Hippocampal formation (tissue), 2 donors: ENCODE results near the gene EXOC8.

Experiments
- DNase-seq, 2 donors: peaks; one replicate each; lab custom pipeline; 2025; lab: John Stamatoyannopoulos, UW

Gene EXOC8, protein sequence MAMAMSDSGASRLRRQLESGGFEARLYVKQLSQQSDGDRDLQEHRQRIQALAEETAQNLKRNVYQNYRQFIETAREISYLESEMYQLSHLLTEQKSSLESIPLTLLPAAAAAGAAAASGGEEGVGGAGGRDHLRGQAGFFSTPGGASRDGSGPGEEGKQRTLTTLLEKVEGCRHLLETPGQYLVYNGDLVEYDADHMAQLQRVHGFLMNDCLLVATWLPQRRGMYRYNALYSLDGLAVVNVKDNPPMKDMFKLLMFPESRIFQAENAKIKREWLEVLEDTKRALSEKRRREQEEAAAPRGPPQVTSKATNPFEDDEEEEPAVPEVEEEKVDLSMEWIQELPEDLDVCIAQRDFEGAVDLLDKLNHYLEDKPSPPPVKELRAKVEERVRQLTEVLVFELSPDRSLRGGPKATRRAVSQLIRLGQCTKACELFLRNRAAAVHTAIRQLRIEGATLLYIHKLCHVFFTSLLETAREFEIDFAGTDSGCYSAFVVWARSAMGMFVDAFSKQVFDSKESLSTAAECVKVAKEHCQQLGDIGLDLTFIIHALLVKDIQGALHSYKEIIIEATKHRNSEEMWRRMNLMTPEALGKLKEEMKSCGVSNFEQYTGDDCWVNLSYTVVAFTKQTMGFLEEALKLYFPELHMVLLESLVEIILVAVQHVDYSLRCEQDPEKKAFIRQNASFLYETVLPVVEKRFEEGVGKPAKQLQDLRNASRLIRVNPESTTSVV

DNA sequence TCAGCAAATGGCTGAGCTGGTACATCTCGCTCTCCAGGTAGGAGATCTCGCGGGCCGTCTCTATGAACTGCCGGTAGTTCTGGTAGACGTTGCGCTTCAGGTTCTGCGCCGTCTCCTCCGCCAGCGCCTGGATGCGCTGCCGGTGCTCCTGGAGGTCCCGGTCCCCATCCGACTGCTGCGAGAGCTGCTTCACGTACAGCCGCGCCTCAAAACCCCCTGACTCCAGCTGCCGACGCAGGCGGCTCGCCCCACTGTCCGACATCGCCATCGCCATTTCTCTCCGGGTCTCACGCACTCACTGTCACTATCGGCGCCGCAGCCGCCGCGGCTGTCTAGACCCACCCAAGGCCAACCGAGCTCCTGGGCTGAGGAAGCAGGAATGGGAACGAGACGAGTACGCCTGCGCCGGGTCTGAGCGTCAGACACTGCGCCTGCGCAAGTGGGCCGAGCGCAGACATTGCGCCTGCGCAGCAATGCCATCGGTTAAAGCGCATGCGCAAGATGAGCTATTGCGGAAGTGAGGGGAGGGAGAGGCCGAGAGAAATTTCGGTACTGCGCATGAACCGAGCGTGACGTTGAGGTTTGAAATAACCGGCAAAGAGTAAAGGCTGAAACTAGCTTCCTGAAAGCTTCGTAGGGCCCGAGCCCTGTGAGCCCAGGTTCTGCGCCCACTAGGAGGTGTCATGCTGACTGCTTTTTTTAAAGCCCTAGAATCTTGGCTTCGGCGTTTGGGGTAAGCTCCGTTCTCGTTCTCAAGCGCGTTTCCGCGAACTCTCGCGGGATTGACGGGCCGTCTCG, at the start of gene EXOC8:
Gene EXOC8 (minus strand): TSS at position 381 of the 798 bp plus-strand sequence. CDS start 107 bp downstream, at position 274.
- peak; percentile 92 to 95 for DNase-seq

GRCh38 chr1:231386466-231386865, 48.8 kb upstream of the EXOC8 start:
- no peak for DNase-seq

GRCh38 chr1:231385416-231385748, 47.7 kb upstream of the EXOC8 start:
- DNase-seq = no peak

GRCh38 chr1:231384696-231385415, 47.2 kb upstream of the EXOC8 start:
- no peak for DNase-seq

GRCh38 chr1:231383159-231383860, 45.7 kb upstream of the EXOC8 start:
- DNase-seq = no peak

DNA sequence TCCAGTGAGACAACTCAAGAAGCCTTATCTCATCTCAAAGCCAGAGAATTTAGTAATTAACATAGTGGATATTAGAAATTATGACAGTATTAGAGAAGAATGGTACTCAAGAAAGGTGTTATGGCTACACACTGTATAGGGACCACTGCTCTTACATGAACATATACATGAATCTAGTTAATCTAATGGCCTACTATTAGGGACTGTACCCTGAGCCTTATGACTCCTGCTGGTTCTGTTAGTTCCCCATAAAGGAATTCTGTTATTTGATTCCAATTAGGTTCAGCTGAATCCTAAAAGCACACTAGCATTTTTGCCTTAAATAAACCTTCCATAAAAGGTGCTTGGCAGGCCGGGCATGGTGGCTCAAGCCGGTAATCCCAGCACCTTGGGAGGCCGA, 44.8 kb upstream of the EXOC8 start:
- DNase-seq = no peak

GRCh38 chr1:231381729-231382128, 44.1 kb upstream of the EXOC8 start:
- DNase-seq = no peak

DNA sequence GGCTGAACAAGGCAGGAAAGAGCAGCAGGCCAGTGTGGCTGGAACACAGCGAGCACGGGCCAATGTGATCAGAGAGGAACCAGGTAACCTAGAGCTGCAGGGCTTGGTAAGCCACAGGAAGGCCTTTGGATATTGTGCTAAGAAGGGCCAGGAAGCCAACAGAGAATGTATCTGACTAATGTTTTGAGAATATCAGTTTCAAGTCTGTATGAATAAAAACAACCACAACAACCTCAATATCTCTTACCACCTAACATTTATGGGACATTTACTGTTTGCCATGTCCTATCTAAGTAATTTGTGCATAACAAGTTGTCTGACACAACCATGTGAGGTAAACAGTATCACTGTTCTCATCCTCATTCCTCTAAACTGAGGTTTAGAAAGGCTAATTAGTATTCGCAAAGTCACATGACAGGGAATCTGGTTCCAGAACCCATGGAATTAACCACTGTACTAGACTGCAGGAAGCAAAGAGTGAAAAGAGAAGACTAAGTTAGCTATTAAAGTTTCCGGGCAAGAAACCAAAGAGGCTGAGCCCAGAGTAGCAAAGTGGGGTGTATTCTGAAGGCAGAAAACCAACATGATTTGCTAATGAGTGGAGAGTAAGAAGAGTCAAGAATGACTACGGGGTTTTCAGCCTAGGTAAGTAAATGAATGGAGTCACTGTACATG, 39.4 kb upstream of the EXOC8 start:
- no peak for DNase-seq

DNA sequence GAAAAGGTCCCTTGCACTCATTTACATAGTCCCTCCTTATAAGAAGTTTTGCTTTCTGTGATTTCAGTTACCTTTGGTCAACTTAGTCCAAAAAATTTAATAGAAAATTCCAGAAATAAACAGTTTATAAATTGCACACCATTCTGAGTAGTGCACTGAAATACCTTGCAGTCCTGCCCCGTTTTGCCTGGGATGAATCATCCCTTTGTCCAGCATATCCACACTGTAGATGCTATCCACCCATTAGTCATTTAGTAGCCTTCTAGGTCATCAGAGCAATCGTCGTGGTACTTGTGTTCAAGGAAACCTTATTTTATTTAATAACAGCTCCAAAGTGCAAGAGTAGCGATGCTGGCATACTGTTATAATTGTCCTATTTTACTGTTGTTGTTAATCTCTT, 38.4 kb upstream of the EXOC8 start:
- no peak for DNase-seq

- no peak for DNase-seq
Measured at GRCh38 chr1:231374394-231374793, 36.7 kb upstream of the EXOC8 start.

GRCh38 chr1:231372501-231372900, 34.8 kb upstream of the EXOC8 start:
- DNase-seq = no peak

DNA sequence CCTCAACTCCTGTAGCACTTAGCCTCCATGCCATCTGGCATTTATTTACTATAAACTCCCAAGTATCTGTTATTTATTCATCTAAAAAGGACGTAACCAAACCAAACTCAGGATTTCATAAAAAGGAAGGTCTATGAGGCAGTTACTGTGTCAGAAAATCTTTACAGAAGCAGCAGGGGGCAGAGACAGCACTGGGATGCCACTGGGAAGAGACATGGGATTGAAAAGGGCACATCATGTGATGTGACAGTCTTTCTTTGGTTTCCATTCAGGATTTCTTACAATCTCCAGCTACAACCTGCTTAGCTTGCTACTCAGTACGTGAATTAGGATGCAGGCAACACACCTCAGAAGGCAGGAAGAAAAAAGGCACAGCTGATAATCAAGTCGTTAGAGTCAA, 31.6 kb upstream of the EXOC8 start:
- DNase-seq = peak in 1 of 2 donors; percentile 41

- DNase-seq = no peak
Measured at GRCh38 chr1:231364192-231364591, 26.5 kb upstream of the EXOC8 start.

GRCh38 chr1:231363624-231364023, 26.0 kb upstream of the EXOC8 start:
- no peak for DNase-seq

GRCh38 chr1:231362325-231362724, 24.7 kb upstream of the EXOC8 start:
- DNase-seq = no peak

GRCh38 chr1:231359113-231359512, 21.5 kb upstream of the EXOC8 start:
- no peak for DNase-seq

DNA sequence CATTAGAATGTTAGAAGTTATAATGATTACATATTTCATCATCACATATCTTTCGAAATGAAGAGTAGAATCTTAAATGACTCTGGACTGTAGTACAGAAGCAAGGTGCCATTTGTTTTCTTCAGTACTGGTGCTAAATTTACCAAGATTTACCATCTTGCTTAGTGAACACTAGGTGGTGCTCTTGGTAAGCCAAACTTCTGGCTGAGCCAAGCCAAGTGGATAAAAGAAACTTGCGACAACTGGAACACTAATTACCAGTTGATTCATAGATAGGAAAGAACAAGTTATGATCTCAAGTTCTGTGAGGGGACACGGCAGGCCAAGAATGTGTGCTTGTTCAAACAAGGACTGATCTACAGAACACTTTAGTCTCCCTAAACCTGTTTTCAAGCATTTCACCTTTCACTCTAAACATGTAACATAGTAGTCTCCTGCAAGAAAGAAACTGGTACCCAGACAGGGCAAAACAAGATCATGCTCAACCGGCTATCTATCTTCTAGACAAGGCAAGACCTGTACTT, 20.2 kb upstream of the EXOC8 start:
- DNase-seq = peak in 1 of 2 donors; percentile 80

GRCh38 chr1:231357187-231357772, 19.6 kb upstream of the EXOC8 start:
- no peak for DNase-seq

DNA sequence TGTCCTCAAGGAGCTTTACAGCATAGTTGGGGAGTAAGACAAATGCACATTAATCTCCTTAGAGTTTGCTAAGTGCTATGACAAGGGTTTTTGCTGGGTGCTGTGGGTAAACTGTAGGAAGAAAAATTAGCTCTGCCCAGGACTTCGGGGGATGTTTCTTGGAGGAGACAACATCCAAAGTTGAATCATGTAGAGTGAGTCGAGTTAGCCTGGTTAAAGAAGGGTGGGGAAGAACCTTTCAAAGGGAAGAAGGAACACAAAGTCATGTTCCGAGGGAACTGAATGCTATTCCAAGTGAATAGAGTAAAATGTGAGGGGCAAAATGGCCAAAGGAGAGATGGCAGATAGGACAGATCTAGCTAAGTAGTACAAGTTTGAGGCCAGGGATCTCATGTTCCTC, 17.5 kb upstream of the EXOC8 start:
- DNase-seq = no peak
